22Rv1 (cell line): ENCODE measurements around the gene TIMM8A.

Experiments
- H3K27ac ChIP-seq: fragments of 450-650 bp; 2 replicates; pipeline ENCODE4 v1.5.1; 2017
- CTCF ChIP-seq: fragments of 450-650 bp; IDR thresholded peaks from 2 replicates; pipeline ENCODE4 v1.5.1; 2017; ENCODE audit warnings: mild to moderate bottlenecking
- ZFX ChIP-seq: fragments of 450-650 bp; IDR thresholded peaks from 2 replicates; pipeline ENCODE4 v1.6.1; 2017; ENCODE audit warnings: antibody characterized with exemption, borderline replicate concordance

Gene TIMM8A

GRCh38 chrX:101348452-101349192, at the start of gene TIMM8A:
TSS of gene TIMM8A (minus strand) at chrX:101348742. CDS start at chrX:101348664, 78 bp downstream.
- H3K27ac ChIP-seq: peak within 1 kb of the TSS; percentile 78
- TF ChIP-seq CTCF: no peak
- no peak for TF ChIP-seq ZFX

- TF ChIP-seq ZFX (no peak), CTCF (no peak)
- H3K27ac ChIP-seq: peak overlapping the region; percentile 10; the same call in 1 of the 2 replicates
Measured at GRCh38 chrX:101397779-101398178, 49.2 kb upstream of the TIMM8A start.

GRCh38 chrX:101395789-101396188, 47.2 kb upstream of the TIMM8A start:
- TF ChIP-seq CTCF (no peak), ZFX (no peak)
- peak overlapping the region; percentile 1; the same call in 1 of the 2 replicates for H3K27ac ChIP-seq

GRCh38 chrX:101394372-101394771, 45.8 kb upstream of the TIMM8A start:
- no peak overlapping the region for H3K27ac ChIP-seq
- no peak for TF ChIP-seq CTCF
- TF ChIP-seq ZFX: no peak

- TF ChIP-seq CTCF: no peak
- no peak for TF ChIP-seq ZFX
- H3K27ac ChIP-seq: peak overlapping the region; percentile 74; the same call in 1 of the 2 replicates
Measured at GRCh38 chrX:101393530-101394305, 45.2 kb upstream of the TIMM8A start.

- H3K27ac ChIP-seq: peak overlapping the region; percentile 74
- no peak for TF ChIP-seq CTCF
Measured at GRCh38 chrX:101391831-101392230, 43.3 kb upstream of the TIMM8A start.
